ENCODE data around the gene GRIN3B.

GRIN3B gene

DNA sequence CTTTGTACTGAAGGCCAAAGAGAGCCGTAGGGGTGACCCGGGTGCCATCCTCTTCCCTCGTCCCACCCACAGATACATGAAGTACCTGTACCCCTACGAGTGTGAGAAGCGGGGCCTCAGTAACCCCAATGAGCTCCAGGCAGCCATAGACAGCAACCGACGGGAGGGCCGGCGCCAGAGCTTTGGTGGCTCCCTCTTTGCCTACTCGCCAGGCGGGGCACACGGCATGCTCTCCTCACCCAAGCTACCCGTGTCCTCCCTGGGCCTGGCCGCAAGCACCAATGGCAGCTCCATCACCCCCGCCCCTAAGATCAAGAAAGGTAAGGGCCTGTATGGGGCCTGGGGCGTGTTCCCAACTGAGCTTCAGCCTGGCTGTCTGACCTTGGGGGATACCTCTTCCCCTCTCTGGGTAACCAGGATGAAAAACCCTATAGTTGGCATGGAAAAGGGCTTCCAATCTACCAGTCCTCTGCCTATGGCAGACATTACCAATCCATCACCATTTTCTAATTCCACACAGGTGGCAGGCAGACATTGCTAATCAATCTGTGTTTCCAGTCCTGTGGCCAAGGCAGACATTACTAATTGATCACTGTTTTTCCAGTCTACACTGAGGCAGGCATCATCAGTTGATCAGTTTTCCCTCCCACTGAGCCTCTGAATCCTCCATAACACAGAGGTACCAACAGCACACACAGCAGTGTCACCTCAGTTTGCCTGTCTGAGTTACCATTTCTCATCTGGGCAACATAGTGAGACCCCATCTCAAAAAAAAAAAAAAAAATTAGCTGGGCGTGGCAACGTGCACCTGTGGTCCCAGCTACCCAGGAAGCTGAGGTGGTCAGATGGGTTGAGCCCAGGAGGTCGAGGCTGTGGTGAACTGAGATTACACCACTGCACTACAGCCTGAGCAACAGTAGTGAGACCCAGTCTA lies 35.2 kb upstream of the GRIN3B start:
- FAIRE-seq: no peak

DNA sequence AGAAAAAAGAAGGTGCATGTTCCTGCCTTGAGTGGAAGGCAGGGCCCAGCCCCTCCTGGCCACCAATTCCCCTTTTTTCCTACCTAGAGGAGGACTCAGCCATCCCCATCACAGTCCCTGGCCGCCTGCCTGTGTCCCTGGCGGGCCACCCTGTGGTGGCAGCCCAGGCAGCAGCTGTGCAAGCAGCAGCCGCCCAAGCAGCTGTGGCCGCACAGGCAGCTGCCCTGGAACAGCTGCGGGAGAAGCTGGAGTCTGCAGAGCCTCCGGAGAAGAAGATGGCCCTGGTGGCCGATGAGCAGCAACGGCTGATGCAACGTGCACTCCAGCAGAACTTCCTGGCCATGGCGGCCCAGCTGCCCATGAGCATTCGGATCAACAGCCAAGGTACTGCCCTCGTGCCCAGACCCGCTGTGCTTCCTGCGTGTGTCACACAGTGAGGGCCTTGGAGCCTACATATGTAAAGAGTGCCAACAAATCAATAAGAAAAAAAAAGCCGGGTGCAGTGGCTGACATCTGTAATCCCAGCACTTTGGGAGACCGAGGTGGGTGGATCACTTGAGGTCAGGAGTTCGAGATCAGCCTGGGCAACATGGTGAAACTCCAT lies 33.6 kb upstream of the GRIN3B start:
- FAIRE-seq: no peak

DNA sequence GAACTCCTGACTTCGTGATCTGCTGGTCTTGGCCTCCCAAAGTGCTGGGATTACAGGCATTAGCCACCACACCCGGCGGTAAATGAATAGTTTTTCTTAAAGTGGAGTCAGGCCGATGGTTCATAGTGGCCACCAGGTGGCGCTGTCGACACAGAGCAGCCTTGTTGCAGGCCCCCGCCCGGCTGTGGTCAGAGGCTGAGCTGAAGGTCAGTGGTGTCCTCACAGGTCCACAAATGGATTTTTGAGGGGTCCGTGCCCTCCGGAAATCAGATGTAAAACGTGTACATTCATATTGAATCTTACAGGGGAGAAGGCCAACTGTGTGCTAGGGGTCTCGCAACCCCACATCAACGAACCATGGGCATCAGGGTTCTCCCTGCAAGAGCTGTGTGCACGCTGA lies 29.5 kb upstream of the GRIN3B start:
- FAIRE-seq: no peak

DNA sequence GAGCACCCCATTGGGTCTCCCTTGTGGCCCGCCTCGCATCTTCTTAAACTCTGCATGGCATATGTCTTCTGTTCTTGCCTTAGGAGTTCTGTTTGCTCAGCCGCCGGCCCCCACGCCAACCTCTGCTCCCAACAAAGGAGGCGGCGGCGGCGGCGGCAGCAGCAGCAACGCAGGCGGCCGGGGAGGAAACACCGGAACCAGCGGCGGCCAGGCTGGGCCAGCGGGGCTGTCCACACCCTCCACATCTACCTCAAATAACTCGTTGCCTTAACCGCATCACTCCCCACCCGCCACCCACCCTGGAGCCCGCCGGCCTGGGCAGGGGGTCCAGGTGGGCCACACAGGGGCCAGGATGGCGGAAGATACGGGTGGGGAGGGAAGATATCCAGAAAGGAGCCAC lies 28.4 kb upstream of the GRIN3B start:
- FAIRE-seq: no peak

DNA sequence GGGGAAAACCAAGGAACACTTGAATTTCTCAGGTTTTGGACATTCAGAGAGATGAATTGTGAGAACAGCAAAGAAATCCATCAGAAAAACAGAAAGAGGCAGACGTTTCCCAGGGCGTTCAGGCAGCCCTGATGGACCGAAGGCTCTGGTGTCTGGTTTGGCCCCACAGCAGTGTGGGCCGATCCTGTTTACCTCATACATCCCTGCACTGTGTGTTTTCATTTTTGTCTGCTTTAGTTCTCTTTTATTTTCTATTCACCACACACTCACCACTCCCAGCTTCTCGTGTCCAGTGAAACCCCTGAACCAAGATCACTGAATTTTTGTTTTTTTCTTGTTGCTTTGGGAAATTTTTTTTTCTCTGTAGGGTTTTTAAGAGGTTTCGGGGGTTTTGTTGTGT lies 27.9 kb upstream of the GRIN3B start:
- FAIRE-seq: no peak

DNA sequence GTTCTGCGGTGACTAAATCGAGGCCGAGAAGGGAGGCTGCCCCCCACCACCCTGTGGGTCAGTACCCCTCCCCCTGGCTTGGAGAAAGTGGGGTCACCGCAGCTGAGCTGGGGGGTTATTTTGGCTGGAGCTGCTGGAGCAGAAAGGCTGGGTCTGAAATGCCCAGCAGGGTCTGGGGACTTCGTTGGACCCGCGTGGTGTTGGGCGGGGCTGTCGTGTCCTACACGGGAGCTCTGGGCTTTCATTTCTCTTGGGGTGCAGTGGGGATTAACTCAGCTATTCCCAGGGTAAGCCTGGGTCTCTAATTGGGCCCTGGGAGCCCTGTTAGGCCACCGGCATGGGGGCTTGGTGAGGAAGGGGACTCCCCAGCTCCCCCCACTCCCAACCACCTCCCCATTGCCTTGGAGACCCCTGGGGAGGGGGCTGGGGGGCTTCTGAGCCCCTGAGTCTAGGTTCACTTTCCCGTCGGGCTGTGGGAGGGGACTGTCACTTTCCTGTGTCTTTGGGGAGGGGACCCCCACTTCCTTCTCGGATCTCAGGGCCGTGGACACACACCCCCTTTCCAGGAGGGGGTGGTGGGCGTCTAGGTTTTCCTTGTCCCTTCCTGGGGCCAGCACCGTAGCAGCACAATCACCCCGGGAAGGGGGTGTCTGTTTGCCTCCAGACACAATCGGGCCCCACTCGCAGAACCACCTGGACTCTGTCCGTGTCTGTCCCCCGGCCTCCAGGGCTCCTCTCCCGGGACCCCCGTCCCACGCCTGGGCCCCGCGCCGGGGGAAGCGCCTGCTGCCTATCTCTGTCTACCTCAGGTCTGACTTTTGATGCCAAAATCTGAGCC lies 26.3 kb upstream of the GRIN3B start:
- FAIRE-seq: no peak

DNA sequence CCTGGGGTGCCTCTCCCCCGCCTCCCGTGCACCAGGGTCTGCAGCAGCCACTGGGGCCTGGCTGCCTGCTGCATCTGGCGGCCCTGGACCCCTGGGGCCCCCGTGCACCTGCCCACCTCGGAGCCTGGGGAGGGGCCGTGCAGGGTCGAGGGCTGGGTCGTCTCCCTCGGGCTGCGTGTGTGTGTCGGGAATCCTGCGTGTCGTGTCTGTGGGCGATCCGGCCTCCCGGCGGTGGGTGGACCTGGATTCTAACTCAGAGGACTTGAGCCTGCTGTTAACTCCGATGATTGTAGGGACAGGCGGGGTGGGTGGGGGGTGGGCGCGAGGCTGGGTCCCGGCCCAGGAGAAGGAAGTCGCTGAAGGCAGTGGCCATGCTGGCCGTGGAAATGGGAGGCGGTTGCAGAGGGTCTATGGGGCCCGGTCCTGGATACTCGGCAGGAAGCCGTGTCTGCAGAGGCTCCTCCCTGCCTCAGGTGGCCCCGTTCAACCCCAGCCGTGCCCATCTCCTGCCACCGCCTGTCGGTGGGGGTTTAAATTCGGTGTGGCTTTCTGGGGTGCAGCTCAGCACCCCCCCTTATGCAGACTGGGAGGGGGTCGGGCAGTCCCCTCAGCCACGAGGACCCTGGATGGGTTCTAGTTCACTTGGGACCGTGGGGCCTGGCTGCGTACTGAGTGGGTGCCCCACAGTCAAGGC lies 25.5 kb upstream of the GRIN3B start:
- FAIRE-seq: no peak

DNA sequence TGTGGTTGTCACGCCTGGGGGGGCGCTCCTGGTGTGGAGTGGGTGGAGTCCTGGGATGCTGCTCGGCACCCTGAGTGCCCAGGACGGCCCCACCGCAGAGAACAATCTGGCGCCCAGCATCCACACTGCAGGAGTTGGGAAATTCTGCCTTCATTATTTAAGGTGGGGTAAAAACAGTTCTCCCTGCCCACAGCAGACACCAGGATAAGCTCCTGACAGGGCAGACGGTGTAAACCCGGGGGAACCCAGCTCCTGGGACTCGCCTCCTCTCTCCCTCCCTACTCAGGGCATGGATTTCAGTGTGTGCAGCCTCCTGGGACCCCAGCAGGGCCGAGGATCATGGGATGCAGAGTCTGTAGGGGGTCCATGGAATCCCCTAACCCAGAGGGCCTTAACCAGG lies 23.7 kb upstream of the GRIN3B start:
- no peak for FAIRE-seq

DNA sequence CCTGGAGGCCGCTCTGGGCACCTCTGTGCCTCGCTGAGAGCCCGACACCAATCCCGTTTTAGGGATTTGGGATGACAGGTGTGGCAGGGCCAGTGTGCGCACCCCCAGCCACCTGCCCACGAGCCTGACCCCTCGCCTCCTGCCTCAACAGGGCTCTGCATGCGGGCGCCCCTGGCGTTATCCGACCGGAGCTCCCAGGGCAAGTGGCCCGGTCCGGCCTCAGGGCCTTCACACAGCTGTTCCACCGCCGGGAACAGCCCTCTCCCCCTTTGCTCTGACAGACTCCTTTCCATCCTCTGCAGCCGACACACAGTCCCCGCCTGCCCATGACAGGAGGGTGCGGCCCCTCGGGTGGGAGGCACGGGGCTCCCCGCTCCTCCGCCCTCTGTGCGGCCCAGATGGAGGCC lies 23.2 kb upstream of the GRIN3B start:
- FAIRE-seq: no peak

DNA sequence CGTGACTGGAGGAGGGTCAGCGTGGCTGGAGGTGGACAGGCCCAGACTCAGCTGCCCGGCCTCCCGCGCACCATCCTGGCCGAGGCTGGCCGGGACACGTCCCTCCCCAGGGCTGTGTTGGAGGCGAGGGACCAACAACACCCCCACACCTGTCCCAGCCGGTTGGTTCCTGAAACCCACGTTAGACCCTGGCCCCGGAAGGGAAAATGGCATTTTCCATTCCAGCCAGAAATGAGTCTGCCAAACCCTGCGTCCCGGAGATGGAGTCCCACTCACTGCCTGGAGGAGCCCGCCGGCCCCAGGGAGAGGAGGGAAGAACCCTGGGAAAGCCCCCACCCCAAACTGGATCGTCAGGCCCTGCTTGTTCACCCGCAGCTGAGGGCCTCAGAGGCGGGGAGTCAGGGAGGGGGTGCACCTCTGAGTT lies 20.9 kb upstream of the GRIN3B start:
- no peak for FAIRE-seq

DNA sequence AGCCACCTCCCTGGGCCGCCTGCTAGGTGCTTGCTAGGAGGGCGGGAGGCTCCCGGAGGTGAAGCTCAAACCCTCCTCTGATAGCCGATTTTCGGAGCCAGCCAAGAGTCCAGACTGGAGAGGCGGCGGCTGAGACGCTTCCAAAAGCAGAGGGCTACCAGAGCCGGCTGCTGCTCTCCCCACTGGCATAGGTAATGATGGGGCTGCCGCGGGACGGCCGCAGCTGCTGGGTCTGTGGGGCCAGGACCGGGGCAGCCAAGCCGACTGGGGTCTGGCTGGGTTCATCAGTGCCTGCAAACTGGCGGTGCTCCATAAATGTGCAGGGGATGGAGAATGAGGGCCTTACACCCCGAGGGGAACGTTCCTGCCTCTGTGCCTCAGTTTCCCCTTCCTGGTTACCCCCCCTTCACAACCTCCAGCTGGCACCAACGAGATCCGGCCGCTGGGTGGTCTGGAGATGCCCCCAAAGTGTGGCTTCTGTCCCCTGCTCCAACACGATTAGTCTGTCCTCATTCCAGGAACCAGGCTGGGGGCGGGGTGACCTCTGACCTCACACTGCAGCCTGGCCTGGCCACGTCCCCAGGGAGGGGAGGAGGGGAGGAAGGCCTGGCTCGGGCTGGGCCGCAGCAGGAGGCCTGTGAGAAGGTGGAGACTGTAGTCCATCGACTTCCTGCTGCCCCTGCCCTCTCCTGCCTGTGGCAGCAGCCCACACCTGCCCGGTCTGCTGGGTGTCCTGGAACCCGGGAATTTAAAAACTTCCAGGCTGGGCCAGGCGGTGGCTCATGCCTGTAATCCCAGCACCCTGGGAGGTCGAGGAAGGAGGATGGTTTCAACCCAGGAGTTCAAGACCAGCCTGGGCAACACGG lies 19.9 kb upstream of the GRIN3B start:
- FAIRE-seq: no peak

DNA sequence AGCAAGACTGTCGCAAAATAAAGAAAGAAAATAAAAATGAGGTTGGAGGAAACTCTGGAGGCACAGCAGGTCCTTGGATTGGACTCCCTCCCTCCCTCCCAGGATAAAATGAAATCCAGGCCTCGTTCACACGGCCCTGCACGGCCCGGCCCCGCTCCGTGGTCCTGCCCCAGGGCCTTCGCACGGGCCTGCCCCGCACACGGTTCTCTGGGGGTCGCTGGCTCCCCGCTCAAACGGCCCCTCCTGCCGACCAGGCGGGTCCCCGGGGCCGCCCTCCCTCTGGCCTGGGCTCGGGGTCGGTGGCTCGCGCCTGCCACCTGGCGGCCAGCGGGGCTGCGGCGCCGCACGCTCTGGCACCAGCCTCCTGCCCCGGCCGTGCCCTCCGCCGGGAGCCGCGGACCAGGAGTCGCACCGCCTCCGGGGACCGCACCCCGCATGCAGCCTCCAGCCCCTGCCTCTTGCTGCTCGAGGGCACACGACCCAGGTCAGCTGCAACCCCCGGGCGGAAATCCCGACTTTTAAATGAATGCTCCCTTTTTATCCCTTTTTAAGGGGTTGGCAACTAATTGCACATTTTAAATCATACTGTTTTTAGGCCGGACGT lies 17.6 kb upstream of the GRIN3B start:
- FAIRE-seq: no peak

DNA sequence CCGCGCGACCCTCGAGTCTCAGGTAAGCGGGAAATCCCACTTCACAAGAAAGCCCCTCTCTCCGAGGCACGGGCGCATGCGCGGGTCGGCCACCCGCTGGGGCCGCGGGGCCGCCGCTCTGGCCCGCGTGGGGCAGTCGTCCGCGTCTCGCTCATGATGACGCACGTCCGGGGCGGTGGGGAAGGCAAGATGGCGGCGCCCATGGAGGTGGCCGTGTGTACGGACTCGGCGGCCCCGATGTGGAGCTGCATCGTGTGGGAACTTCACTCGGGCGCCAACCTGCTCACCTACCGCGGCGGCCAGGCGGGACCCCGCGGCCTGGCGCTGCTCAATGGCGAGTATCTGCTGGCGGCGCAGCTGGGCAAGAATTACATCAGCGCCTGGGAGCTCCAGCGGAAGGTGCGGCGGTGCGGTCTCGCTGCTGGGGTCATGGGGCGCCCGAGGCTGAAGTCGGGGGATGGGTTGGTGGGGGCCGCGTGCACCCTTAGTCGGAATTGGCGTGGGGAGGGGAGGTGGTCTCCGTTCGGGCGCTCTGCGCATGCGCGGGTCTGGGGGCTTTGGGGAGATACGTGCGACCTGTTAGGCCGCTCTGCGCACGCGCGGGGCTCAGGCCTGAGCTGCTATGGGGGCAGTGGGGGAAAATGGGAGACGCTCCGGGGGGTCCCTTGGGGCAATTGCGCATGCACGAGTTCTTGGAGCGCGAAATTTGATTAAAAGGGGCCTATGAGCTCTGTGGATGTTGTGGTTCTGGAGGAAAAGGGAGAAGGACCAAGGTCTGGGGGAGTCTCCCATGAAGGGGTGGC lies 15.9 kb upstream of the GRIN3B start, which contains the start of gene WDR18:
WDR18 (plus strand) TSS at position 181 of the 803 bp plus-strand sequence; CDS start at position 190, 9 bp downstream.
- no peak for FAIRE-seq

DNA sequence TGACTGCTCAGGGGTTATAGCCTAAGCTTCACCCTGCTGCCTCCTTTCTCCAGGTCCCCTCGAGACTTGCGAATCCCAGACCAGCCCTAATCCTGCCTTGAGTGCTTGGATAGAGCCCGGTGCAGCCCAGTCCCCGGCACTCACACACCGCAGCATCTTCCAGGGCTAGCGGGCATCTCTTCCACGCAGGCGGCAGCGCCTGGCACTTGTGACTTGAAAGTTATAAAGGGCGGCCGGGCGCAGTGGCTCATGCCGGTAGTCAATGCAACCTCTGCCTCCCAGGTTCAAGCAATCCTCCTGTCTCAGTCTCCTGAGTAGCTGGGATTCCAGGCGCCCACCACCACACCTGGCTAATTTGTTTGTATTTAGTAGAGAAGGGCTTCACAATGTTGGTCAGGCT lies 14.1 kb upstream of the GRIN3B start:
- no peak for FAIRE-seq

DNA sequence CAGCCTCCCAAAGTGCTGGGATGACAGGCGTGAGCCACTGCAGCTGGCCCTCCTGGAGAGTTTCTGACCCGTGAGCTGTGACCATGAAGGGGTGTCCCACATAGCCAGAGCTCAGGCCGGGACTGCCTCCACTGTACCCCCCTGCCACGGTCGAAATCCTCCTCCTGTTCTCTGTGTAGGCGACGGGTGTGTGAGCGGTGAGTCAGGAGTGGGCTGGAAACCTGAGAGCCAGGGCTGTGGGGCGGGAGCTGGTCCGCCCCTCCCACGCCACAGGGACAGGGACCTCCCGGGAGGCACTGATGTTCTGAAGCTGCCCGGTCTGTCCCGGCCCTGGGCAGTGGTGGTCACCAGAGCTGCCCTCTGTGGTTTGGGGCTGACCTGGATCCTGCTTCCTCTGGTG lies 12.1 kb upstream of the GRIN3B start:
- no peak for FAIRE-seq

DNA sequence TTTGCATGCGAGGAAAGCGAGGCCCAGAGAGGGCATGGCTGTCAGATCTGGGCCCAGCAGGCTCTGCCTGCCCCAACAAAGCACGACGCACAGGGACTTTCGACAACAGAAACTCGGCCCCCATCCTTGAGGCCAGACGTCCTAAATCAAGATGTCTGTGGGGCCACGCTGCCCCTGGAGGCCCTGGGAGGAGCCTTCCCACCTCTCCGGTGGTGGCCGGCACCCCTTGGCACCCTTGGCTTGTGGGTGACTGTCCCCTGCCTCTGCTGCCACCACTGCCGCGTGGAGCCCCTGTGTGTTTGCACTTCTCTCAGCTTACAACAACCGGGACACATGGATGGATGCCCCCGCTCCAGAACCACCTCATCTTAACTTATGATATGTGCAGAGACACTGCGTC lies 11.7 kb upstream of the GRIN3B start:
- FAIRE-seq: no peak

DNA sequence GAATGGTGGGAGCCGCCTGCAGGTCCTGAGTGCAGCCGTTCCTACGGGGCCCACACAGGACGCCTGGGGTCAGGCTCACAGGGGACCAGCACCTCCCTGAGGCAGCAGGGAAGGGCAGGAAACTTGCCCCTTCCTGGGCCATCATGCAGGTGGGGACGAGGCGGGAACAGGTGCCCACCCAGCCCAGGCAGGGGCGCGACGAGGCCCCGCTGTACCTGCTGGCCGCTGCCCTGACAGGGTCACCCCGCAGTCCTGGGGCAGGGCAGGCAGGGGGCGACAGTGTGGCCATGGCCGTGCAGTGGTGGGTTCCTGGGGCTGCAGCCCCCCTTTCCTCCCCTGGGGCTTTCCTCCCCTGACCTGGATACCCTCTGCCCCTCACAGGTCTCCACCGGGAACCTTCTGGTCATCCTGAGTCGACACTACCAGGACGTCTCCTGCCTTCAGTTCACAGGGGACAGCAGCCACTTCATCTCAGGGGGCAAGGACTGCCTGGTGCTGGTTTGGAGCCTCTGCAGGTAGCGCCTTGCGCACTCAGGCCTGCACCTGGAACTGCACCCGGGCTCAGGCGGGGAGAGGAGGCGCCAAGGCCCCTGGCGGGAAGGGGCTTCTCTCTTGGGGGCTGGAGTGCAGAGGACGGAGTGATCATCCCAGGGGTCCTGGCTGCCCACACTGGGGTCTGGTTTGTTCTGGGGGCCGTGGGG lies 10.7 kb upstream of the GRIN3B start:
- no peak for FAIRE-seq

DNA sequence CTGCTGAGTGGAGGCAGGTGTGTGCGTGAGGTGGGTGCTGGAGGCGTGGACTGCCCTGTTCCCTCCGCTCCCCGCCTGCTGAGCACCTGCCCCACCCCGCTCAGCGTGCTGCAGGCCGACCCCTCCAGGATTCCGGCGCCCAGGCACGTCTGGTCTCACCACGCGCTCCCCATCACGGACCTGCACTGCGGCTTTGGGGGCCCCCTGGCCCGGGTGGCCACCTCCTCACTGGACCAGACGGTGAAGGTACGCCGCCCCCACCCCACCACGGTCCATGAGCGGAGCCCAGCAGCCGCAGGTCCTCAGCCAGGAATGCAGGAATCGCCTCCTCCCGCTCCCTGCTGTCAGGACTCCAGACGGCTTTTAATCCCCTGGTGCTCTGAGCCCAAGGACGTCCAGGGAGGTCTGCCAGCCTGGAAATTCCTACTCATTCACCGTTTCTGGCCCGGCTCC lies 10.1 kb upstream of the GRIN3B start:
- no peak for FAIRE-seq

DNA sequence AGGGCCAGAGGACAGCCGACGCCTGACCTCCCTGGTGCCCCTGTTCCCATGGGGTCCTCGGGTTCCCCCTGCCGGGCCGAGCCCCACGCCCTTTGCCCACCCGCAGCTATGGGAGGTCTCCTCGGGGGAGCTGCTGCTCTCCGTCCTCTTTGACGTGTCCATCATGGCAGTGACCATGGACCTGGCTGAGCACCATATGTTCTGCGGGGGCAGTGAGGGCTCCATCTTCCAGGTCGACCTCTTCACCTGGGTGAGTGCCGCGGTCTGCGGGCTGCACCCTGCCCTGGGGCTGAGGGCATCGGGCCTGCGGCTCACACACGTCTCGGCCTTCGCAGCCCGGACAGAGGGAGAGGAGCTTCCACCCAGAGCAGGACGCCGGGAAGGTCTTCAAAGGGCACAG lies 9.5 kb upstream of the GRIN3B start:
- FAIRE-seq: no peak
